Measurements from ENCODE around the gene USP40. TPM values are rescaled to one million over a fixed set of nuclear protein-coding genes. Genes with fewer than 3 reads are reported as not detected.

Gene USP40
- total RNA-seq, 1 donor from 2014 or later: 32.9 TPM

DNA sequence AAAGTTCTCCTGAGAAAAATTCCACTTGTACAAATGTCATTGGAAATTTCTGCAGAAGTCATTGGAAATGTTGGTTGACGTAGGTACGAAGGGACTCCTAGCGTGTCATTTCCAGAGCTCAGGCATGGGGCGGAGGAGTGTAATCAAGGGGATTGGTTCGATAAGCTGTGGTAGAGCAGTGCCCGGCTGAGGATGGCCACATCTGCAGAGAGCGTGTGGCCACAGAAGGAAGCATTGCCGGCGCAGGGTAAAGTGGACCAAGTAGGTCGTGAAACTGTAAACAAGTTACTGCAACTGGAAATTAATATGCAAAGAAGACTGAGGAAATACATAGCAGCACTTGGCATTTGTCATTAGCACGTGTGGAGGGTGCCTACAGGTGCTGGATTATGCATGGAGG, 110.5 kb downstream of the USP40 start:
- Histone ChIP-seq H3K79me2 (ENCODE audit: low read depth) (no peaks in the 10 kb centered on the region), H4K20me1 (ENCODE audit: low read depth) (no peaks in the 10 kb centered on the region), H3F3A (ENCODE audit: low read depth) (no peaks in the 10 kb centered on the region), H2AFZ (replicated peaks) (no peak overlapping the region), H3K27ac (no peak overlapping the region), H3K9me3 (ENCODE audit: low read depth) (no peaks in the 10 kb centered on the region), H3K9ac (no peak overlapping the region), H3K4me1 (no peaks in the 10 kb centered on the region), H3K36me3 (no peaks in the 10 kb centered on the region), H3K4me2 (no peak overlapping the region), H3K27me3 (no peaks in the 10 kb centered on the region), H3K4me3 (no peak overlapping the region)
- H3K27ac Mint-ChIP-seq: no peak overlapping the region
- H3K9me3 Mint-ChIP-seq: no peaks in the 10 kb centered on the region
- TF ChIP-seq EZH2 (IDR thresholded peaks at IDR 0.05) (no peak), CTCF (IDR thresholded peaks at IDR 0.05) (no peak), EZH2phosphoT487 (IDR thresholded peaks at IDR 0.05) (no peak)
- DNase-seq (ENCODE audit: low spot score): no peak
- H3K4me1 Mint-ChIP-seq: no peaks in the 10 kb centered on the region
- H3K4me3 Mint-ChIP-seq: no peak overlapping the region
- H3K27me3 Mint-ChIP-seq (ENCODE audit: insufficient read depth, low read depth): peaks cover 6% of the 10 kb centered on the region
- peaks cover 26% of the 10 kb centered on the region for H3K36me3 Mint-ChIP-seq

- Histone ChIP-seq H3K36me3 (no peaks in the 10 kb centered on the region), H2AFZ (replicated peaks) (no peak overlapping the region), H3F3A (ENCODE audit: low read depth) (no peaks in the 10 kb centered on the region), H3K4me2 (no peak overlapping the region), H3K9ac (no peak overlapping the region), H3K27me3 (no peaks in the 10 kb centered on the region), H4K20me1 (ENCODE audit: low read depth) (no peaks in the 10 kb centered on the region), H3K9me3 (ENCODE audit: low read depth) (no peaks in the 10 kb centered on the region), H3K4me3 (no peak overlapping the region), H3K79me2 (ENCODE audit: low read depth) (no peaks in the 10 kb centered on the region), H3K27ac (no peak overlapping the region), H3K4me1 (no peaks in the 10 kb centered on the region)
- H3K36me3 Mint-ChIP-seq: peaks cover 26% of the 10 kb centered on the region
- H3K27ac Mint-ChIP-seq: no peak overlapping the region
- TF ChIP-seq EZH2 (IDR thresholded peaks at IDR 0.05) (no peak), EZH2phosphoT487 (IDR thresholded peaks at IDR 0.05) (no peak), CTCF (IDR thresholded peaks at IDR 0.05) (no peak)
- H3K9me3 Mint-ChIP-seq: no peaks in the 10 kb centered on the region
- H3K27me3 Mint-ChIP-seq (ENCODE audit: insufficient read depth, low read depth): peaks cover 6% of the 10 kb centered on the region
- H3K4me1 Mint-ChIP-seq: no peaks in the 10 kb centered on the region
- DNase-seq (ENCODE audit: low spot score): no peak
- no peak overlapping the region for H3K4me3 Mint-ChIP-seq
These were observed 111.1 kb downstream of the USP40 start for GRCh38 chr2:233455491-233455890.

- H3K9me3 ChIP-seq (ENCODE audit: low read depth): no peaks in the 10 kb centered on the region
- no peak overlapping the region for H2AFZ ChIP-seq (replicated peaks)
- H3F3A ChIP-seq (ENCODE audit: low read depth): no peaks in the 10 kb centered on the region
- TF ChIP-seq CTCF (IDR thresholded peaks at IDR 0.05): no peak
- TF ChIP-seq EZH2 (IDR thresholded peaks at IDR 0.05): no peak
- no peak for TF ChIP-seq EZH2phosphoT487 (IDR thresholded peaks at IDR 0.05)
- H3K36me3 ChIP-seq: no peaks in the 10 kb centered on the region
- H4K20me1 ChIP-seq (ENCODE audit: low read depth): no peaks in the 10 kb centered on the region
- H3K27me3 Mint-ChIP-seq (ENCODE audit: insufficient read depth, low read depth): peaks cover 6% of the 10 kb centered on the region
- H3K9ac ChIP-seq: no peak overlapping the region
- H3K4me2 ChIP-seq: no peak overlapping the region
- H3K27ac ChIP-seq: no peak overlapping the region
- peaks cover 26% of the 10 kb centered on the region for H3K36me3 Mint-ChIP-seq
- H3K4me1 ChIP-seq: no peaks in the 10 kb centered on the region
- H3K27me3 ChIP-seq: no peaks in the 10 kb centered on the region
- H3K27ac Mint-ChIP-seq: no peak overlapping the region
- DNase-seq (ENCODE audit: low spot score): no peak
- H3K4me3 ChIP-seq: no peak overlapping the region
- no peaks in the 10 kb centered on the region for H3K4me1 Mint-ChIP-seq
- no peaks in the 10 kb centered on the region for H3K79me2 ChIP-seq (ENCODE audit: low read depth)
- H3K9me3 Mint-ChIP-seq: no peaks in the 10 kb centered on the region
- H3K4me3 Mint-ChIP-seq: no peak overlapping the region
These were observed 111.6 kb downstream of the USP40 start for GRCh38 chr2:233455006-233455405.
